WI38 (cell line): ENCODE measurements around the gene PTPN18.

Experiments
- H3K4me3 ChIP-seq: 2 replicates; pipeline ENCODE4 v1.5.1; 2011; ENCODE audit warnings: low read depth, mild to moderate bottlenecking, control low read depth, low read length
- TF ChIP-seq, protein P1 (sequence below): IDR thresholded peaks from 2 replicates; pipeline ENCODE4 v1.5.1; 2012; ENCODE audit warnings: low read depth, mild to moderate bottlenecking, control low read depth, low read length

The PTPN18 gene

GRCh38 chr2:130341562-130342019 lies 14.3 kb upstream of the PTPN18 start:
- TF ChIP-seq, protein P1, sequence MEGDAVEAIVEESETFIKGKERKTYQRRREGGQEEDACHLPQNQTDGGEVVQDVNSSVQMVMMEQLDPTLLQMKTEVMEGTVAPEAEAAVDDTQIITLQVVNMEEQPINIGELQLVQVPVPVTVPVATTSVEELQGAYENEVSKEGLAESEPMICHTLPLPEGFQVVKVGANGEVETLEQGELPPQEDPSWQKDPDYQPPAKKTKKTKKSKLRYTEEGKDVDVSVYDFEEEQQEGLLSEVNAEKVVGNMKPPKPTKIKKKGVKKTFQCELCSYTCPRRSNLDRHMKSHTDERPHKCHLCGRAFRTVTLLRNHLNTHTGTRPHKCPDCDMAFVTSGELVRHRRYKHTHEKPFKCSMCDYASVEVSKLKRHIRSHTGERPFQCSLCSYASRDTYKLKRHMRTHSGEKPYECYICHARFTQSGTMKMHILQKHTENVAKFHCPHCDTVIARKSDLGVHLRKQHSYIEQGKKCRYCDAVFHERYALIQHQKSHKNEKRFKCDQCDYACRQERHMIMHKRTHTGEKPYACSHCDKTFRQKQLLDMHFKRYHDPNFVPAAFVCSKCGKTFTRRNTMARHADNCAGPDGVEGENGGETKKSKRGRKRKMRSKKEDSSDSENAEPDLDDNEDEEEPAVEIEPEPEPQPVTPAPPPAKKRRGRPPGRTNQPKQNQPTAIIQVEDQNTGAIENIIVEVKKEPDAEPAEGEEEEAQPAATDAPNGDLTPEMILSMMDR: no peak

DNA sequence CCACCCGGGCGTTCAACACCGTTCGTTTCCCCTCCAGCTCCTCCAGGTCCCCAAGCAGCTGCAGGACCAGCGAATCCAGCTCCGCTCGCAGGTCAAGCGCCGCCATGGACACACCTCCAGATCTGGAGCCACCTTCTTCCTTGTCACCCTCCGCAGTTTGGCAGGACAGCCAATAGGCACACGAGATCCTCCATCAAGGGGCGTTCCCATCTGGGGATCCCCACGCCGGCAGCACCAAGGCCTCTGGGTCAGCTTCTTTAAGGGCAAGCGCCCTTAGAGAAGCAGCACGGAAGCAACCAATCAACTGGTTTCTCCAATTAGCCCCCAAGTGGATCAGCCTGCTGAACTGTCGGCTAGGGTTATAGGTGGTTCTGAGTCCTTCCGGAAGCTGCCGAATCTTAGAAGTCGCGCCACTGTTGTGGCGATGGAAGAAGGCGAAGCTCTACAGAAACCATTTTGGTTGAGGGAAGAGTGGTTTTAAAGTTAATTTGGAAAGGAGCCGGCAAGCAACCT lies 13.8 kb upstream of the PTPN18 start:
- TF ChIP-seq, protein P1: no peak
- peak overlapping the region; percentile 72 for H3K4me3 ChIP-seq

More at GRCh38 chr2:130341562-130342019, 14.3 kb upstream of the PTPN18 start:
- peak overlapping the region; percentile 72 for H3K4me3 ChIP-seq

GRCh38 chr2:130342533-130343275 lies 13.2 kb upstream of the PTPN18 start, which contains the start of gene IMP4:
Gene IMP4, plus strand, starts transcription at chr2:130342897. Its CDS starts 36 bp downstream, at chr2:130342933.
- TF ChIP-seq, protein P1: no peak
- peak within 1 kb of the TSS; percentile 72 for H3K4me3 ChIP-seq

GRCh38 chr2:130344578-130344977 lies 11.3 kb upstream of the PTPN18 start:
- no peak overlapping the region for H3K4me3 ChIP-seq
- TF ChIP-seq, protein P1: no peak

DNA sequence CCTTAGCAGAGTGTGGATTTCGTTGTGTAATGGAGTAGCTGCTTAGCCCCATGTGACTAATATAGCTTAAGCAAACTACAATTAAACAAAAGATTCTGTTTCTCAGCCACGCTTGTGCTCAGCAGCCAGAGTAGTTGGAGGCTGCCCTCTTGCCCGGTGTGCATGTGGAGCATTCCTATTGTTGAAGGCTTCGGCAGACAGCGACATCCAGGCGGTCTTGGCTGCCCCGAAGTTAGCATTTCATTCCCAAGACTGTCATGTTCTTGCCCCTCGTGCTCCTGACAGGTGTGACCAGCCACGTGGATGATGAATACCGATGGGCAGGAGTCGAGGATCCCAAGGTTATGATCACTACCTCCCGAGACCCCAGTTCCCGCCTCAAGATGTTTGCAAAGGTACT lies 10.8 kb upstream of the PTPN18 start:
- TF ChIP-seq, protein P1: no peak
- no peak overlapping the region for H3K4me3 ChIP-seq

DNA sequence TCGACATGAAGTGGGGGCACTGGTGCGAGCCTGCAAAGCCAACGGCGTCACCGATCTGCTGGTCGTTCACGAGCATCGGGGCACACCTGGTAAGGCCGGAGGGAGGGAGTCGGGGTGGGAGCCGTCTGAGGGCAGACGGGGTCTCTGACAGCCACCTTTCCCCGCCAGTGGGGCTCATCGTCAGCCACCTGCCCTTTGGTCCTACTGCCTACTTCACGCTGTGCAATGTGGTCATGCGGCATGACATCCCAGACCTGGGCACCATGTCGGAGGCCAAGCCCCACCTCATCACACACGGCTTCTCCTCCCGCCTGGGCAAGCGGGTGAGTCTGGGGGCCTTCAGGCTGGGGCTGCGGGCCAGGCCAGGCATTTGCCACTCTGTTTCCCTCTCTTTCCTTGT lies 10.2 kb upstream of the PTPN18 start:
- no peak overlapping the region for H3K4me3 ChIP-seq
- TF ChIP-seq, protein P1: no peak

DNA sequence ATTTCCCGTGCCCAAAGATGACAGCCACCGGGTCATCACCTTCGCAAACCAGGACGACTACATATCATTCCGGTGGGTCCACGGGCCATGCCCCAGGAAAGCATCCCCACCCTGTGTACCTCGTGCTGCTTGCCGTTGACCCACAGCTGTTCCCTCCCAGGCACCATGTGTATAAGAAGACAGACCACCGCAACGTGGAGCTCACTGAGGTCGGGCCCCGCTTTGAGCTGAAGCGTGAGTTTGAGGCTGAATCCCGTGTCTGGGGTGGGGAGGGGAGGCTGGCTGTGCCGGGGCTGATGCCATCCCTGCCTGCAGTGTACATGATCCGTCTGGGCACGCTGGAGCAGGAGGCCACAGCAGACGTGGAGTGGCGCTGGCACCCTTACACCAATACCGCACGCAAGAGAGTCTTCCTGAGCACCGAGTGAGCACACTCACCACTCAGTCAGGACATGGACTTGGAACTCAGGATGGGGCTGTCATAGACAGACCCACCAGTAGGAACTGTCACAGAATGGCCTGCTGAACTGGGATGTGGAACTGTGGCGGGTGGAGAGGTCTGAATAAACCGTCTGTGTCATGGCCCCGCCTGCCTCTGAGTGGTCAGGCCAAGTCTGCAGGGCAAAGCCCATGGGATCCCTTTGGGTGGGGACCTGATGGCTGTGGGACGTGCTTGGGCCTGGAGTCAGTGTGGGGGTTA lies 9.7 kb upstream of the PTPN18 start:
- TF ChIP-seq, protein P1: no peak
- no peak overlapping the region for H3K4me3 ChIP-seq
